ENCODE data around the gene USP5. TPM values are rescaled to one million over a fixed set of nuclear protein-coding genes. Genes with fewer than 3 reads are reported as not detected.

USP5 gene
- total and polyA plus RNA-seq, 7 donors: 25.4 to 51.5 (median 41.1) TPM

GRCh38 chr12:6834873-6835272 lies 17.1 kb upstream of the USP5 start:
- Histone ChIP-seq H3K36me3 (peaks cover 0 to 70% (median 9%) of the 10 kb centered on the region in 4 donors), H3K4me3 (no peak overlapping the region), H3K27ac (no peak overlapping the region), H3K27me3 (no peaks in the 10 kb centered on the region), H3K4me1 (peaks cover 0 to 14% (median 5%) of the 10 kb centered on the region in 4 donors), H3K9me3 (no peaks in the 10 kb centered on the region)
- intact Hi-C loops (cut with DNase I): no loop called here
- DNase-seq: no peak
- TF ChIP-seq POLR2A (IDR thresholded peaks at IDR 0.05): no peak
- TF ChIP-seq POLR2AphosphoS5 (IDR thresholded peaks at IDR 0.05): no peak
- no peak for TF ChIP-seq CTCF (IDR thresholded peaks at IDR 0.05)
- no peak for TF ChIP-seq EP300 (IDR thresholded peaks at IDR 0.05)
- 65 to 82% methylated on average over 5 of the region's 5 CpGs for WGBS, 2 donors

- no peak overlapping the region for H3K4me3 ChIP-seq
- no peak overlapping the region for H3K27ac ChIP-seq
- H3K27me3 ChIP-seq: no peaks in the 10 kb centered on the region
- H3K36me3 ChIP-seq: peaks cover 0 to 61% (median 3%) of the 10 kb centered on the region in 4 donors
- intact Hi-C loops (cut with DNase I): no loop called here
- no peaks in the 10 kb centered on the region for H3K9me3 ChIP-seq
- DNase-seq: no peak
- TF ChIP-seq CTCF (IDR thresholded peaks at IDR 0.05) (no peak), POLR2AphosphoS5 (IDR thresholded peaks at IDR 0.05) (no peak), POLR2A (IDR thresholded peaks at IDR 0.05) (no peak), EP300 (IDR thresholded peaks at IDR 0.05) (no peak)
- 88 to 95% methylated on average over 16 of the region's 16 CpGs for WGBS, 2 donors
- peaks cover 0 to 8% (median 4%) of the 10 kb centered on the region in 4 donors for H3K4me1 ChIP-seq
Observed at GRCh38 chr12:6836851-6837250, 15.1 kb upstream of the USP5 start.

DNA sequence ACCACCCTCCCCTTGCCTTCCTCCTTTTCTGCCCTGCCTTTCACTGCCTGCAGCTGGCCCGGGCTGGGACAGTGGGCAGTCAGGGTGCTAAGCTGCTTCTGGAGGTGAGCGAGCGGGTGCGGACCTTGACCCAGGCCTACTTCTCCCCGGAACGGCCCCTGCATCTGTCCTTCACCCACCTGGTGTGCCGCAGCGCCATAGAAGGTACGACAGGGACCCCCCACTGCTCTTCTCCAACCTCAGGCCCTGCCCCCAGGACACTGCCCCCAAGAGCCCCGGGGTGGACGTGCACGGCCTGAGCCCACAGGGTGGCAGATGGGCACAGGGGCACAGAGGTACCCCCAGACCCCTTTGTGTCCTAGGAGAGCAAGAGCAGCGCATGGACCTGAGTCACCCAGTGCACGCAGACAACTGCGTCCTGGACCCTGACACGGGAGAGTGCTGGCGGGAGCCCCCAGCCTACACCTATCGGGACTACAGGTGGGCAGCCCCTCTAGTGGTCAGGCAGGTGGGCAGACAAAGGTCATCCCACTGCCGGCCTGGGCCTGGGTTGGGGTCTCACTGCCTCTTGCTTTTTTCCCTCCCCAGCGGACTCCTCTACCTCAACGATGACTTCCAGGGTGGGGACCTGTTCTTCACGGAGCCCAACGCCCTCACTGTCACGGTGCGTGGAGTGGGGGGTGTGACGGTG lies 14.4 kb upstream of the USP5 start:
- Histone ChIP-seq H3K9me3 (no peaks in the 10 kb centered on the region), H3K4me1 (peaks cover 0 to 8% (median 4%) of the 10 kb centered on the region in 4 donors), H3K4me3 (no peak overlapping the region), H3K27ac (no peak overlapping the region), H3K27me3 (no peaks in the 10 kb centered on the region), H3K36me3 (peaks cover 0 to 54% (median 2%) of the 10 kb centered on the region in 4 donors)
- WGBS, 2 donors: 91 to 92% methylated on average over 26 of the region's 26 CpGs
- DNase-seq: no peak
- intact Hi-C loops (cut with DNase I): no loop called here
- TF ChIP-seq POLR2A (IDR thresholded peaks at IDR 0.05) (no peak), POLR2AphosphoS5 (IDR thresholded peaks at IDR 0.05) (no peak), EP300 (IDR thresholded peaks at IDR 0.05) (no peak), CTCF (IDR thresholded peaks at IDR 0.05) (no peak)

GRCh38 chr12:6838854-6839253 lies 13.1 kb upstream of the USP5 start:
- intact Hi-C loops (cut with DNase I): no loop called here
- Histone ChIP-seq H3K4me3 (no peak overlapping the region), H3K27ac (no peak overlapping the region), H3K36me3 (peaks cover 0 to 50% (median 2%) of the 10 kb centered on the region in 4 donors), H3K9me3 (no peaks in the 10 kb centered on the region), H3K4me1 (no peaks in the 10 kb centered on the region), H3K27me3 (no peaks in the 10 kb centered on the region)
- no peak for DNase-seq
- TF ChIP-seq POLR2A (IDR thresholded peaks at IDR 0.05): no peak
- TF ChIP-seq EP300 (IDR thresholded peaks at IDR 0.05): no peak
- TF ChIP-seq CTCF (IDR thresholded peaks at IDR 0.05): no peak
- no peak for TF ChIP-seq POLR2AphosphoS5 (IDR thresholded peaks at IDR 0.05)
- WGBS, 2 donors: 92 to 96% methylated on average over 16 of the region's 16 CpGs
